Loucy (cell line): ENCODE measurements around the gene DOK1.

ENCODE experiments used
- H2AFZ ChIP-seq: fragments of 200-600 bp; sonication (generic); 2 replicates; pipeline ENCODE4 v1.6.0; 2016; ENCODE audit warnings: antibody characterized with exemption, mild to moderate bottlenecking, low read length, moderate library complexity
- H3F3A ChIP-seq: fragments of 200-600 bp; 2 replicates; pipeline ENCODE4 v1.6.0; 2016; ENCODE audit warnings: antibody characterized with exemption, low read depth, mild to moderate bottlenecking
- H3K27me3 ChIP-seq: fragments of 200-600 bp; sonication (generic); 2 replicates; pipeline ENCODE4 v1.6.1; 2014; ENCODE audit warnings: low read length, mild to moderate bottlenecking; ENCODE audit not compliant: insufficient read depth, poor library complexity, severe bottlenecking
- H3K36me3 ChIP-seq: fragments of 200-600 bp; sonication (generic); 2 replicates; pipeline ENCODE4 v1.6.1; 2016; ENCODE audit warnings: low read length; ENCODE audit not compliant: insufficient read depth
- H3K4me1 ChIP-seq: fragments of 200-600 bp; sonication (generic); 2 replicates; pipeline ENCODE4 v1.5.1; 2014; ENCODE audit warnings: low read length, mild to moderate bottlenecking; ENCODE audit not compliant: insufficient read depth, poor library complexity, severe bottlenecking
- H3K4me2 ChIP-seq: fragments of 200-600 bp; sonication (generic); 2 replicates; pipeline ENCODE4 v1.6.0; 2014; ENCODE audit warnings: antibody characterized with exemption, low read length, low read depth, mild to moderate bottlenecking; ENCODE audit not compliant: poor library complexity, severe bottlenecking
- H3K4me3 ChIP-seq: fragments of 200-600 bp; sonication (generic); 2 replicates; pipeline ENCODE4 v1.5.1; 2014; ENCODE audit warnings: low read length, mild to moderate bottlenecking, mixed read lengths; ENCODE audit not compliant: poor library complexity, severe bottlenecking
- H3K79me2 ChIP-seq: fragments of 200-600 bp; sonication (generic); 2 replicates; pipeline ENCODE4 v1.6.1; 2014; ENCODE audit warnings: low read length; ENCODE audit not compliant: insufficient read depth
- H3K9ac ChIP-seq: fragments of 200-600 bp; sonication (generic); 2 replicates; pipeline ENCODE4 v1.6.0; 2014; ENCODE audit warnings: mild to moderate bottlenecking, low read depth, low read length, moderate library complexity; ENCODE audit not compliant: poor library complexity, severe bottlenecking
- H3K9me2 ChIP-seq: fragments of 200-600 bp; sonication (generic); replicated peaks from 2 replicates; pipeline ENCODE4 v1.6.1; 2016; ENCODE audit warnings: low read depth, low read length, mixed read lengths
- H3K9me3 ChIP-seq: fragments of 200-600 bp; sonication (generic); 2 replicates; pipeline ENCODE4 v1.6.1; 2014; ENCODE audit warnings: mild to moderate bottlenecking, antibody characterized with exemption, low read length, low read depth; ENCODE audit not compliant: insufficient read depth
- H4K20me1 ChIP-seq: fragments of 200-600 bp; sonication (generic); 2 replicates; pipeline ENCODE4 v1.6.0; 2014; ENCODE audit warnings: antibody characterized with exemption, low read length, mild to moderate bottlenecking; ENCODE audit not compliant: insufficient read depth, poor library complexity, severe bottlenecking
- CTCF ChIP-seq: fragments of 200-600 bp; sonication (generic); conservative IDR thresholded peaks from 2 replicates; pipeline ENCODE4 v1.5.1; 2014; ENCODE audit warnings: mild to moderate bottlenecking, antibody characterized with exemption, low read length
- EZH2phosphoT487 ChIP-seq: fragments of 200-600 bp; IDR thresholded peaks from 2 replicates; pipeline ENCODE4 v1.6.1; 2018; ENCODE audit warnings: antibody characterized with exemption, mild to moderate bottlenecking, moderate library complexity, borderline replicate concordance

Gene DOK1

DNA sequence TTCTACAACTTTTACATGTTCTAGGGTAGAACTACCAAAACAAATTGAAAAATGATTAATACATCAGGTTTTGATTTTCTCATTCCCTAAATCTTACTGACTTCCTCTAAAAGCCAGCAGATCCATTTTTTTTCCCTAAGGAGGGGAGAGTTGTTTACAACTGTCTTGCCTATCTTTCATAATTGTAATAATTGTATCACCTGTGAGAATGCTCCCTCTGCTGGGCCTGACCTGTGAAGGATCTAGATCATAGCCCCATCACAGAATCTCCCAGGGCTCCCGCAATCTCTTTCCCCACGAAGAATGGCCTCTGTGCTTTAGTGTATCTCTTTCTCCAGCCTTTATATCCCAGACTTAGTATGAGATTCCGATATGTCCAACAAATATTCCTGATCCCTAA is 9.9 kb upstream of the DOK1 start:
- Histone ChIP-seq H4K20me1 (no peaks in the 10 kb centered on the region), H3F3A (no peaks in the 10 kb centered on the region), H3K4me2 (no peak overlapping the region), H3K9me2 (no peaks in the 10 kb centered on the region), H3K4me1 (no peaks in the 10 kb centered on the region), H3K9ac (no peak overlapping the region), H3K27me3 (no peaks in the 10 kb centered on the region), H2AFZ (no peak overlapping the region), H3K4me3 (no peak overlapping the region), H3K36me3 (no peaks in the 10 kb centered on the region), H3K79me2 (no peaks in the 10 kb centered on the region), H3K9me3 (no peaks in the 10 kb centered on the region)
- TF ChIP-seq CTCF = peak; percentile 52
- TF ChIP-seq EZH2phosphoT487 = no peak

DNA sequence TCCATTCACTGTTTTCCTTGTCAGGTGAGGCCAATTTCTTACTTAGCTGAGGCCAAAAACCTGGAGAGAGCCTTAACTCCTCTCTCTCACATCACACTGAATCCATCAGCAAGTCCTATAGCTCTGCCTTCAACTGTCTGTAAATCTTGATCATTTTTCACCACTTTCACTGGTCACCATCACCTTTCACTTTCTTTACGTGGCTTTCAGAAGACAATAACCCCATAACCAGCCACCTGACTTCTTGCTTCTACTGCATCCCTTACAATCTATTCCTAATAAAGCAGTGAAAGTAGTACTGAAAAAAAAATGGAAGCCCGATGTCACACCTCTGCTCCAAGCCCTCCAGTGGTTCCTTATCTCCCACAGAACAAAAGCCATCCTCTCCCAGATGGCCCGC is 8.5 kb upstream of the DOK1 start:
- no peaks in the 10 kb centered on the region for H3K4me1 ChIP-seq
- H3F3A ChIP-seq = no peaks in the 10 kb centered on the region
- H3K9ac ChIP-seq = no peak overlapping the region
- no peaks in the 10 kb centered on the region for H4K20me1 ChIP-seq
- no peak for TF ChIP-seq CTCF
- no peak for TF ChIP-seq EZH2phosphoT487
- no peak overlapping the region for H3K4me2 ChIP-seq
- H2AFZ ChIP-seq = no peak overlapping the region
- H3K36me3 ChIP-seq = no peaks in the 10 kb centered on the region
- no peaks in the 10 kb centered on the region for H3K9me3 ChIP-seq
- no peaks in the 10 kb centered on the region for H3K9me2 ChIP-seq
- no peaks in the 10 kb centered on the region for H3K79me2 ChIP-seq
- no peak overlapping the region for H3K4me3 ChIP-seq
- H3K27me3 ChIP-seq = no peaks in the 10 kb centered on the region

- H3K9me2 ChIP-seq = no peaks in the 10 kb centered on the region
- H3K27me3 ChIP-seq = no peaks in the 10 kb centered on the region
- no peak overlapping the region for H3K4me2 ChIP-seq
- no peaks in the 10 kb centered on the region for H4K20me1 ChIP-seq
- H3K79me2 ChIP-seq = no peaks in the 10 kb centered on the region
- H3K36me3 ChIP-seq = no peaks in the 10 kb centered on the region
- H2AFZ ChIP-seq = no peak overlapping the region
- no peak overlapping the region for H3K9ac ChIP-seq
- TF ChIP-seq EZH2phosphoT487 (no peak), CTCF (no peak)
- H3K4me1 ChIP-seq = peaks cover 8% of the 10 kb centered on the region
- no peaks in the 10 kb centered on the region for H3F3A ChIP-seq
- H3K4me3 ChIP-seq = no peak overlapping the region
- H3K9me3 ChIP-seq = no peaks in the 10 kb centered on the region
These were observed 6.1 kb upstream of the DOK1 start for GRCh38 chr2:74548285-74548899.
